Measurements from ENCODE around the gene MS4A3.

The MS4A3 gene

GRCh38 chr11:60077216-60077817 lies 20.9 kb downstream of the MS4A3 start:
- no peak for TF ChIP-seq TEAD4 (IDR thresholded peaks at IDR 0.05)
- TF ChIP-seq CREB1 (IDR thresholded peaks at IDR 0.05; ENCODE audit: low read depth): no peak
- no peak for TF ChIP-seq FOXM1 (IDR thresholded peaks at IDR 0.05; ENCODE audit: borderline replicate concordance, low read depth)
- TF ChIP-seq YY1 (IDR thresholded peaks at IDR 0.05; ENCODE audit: low read depth): no peak
- TF ChIP-seq ZBTB7A (IDR thresholded peaks at IDR 0.05; ENCODE audit: low read depth): no peak
- no peak for TF ChIP-seq CEBPB (IDR thresholded peaks at IDR 0.05)
- TF ChIP-seq MAX (IDR thresholded peaks at IDR 0.05): no peak
- no peak for TF ChIP-seq TCF12 (IDR thresholded peaks at IDR 0.05; ENCODE audit: low read depth)
- no peak for TF ChIP-seq RAD21 (IDR thresholded peaks at IDR 0.05; ENCODE audit: low read depth)
- TF ChIP-seq REST (IDR thresholded peaks at IDR 0.05; ENCODE audit: low read depth): no peak
- no peak for TF ChIP-seq TAF1 (IDR thresholded peaks at IDR 0.05; ENCODE audit: low read depth)
- TF ChIP-seq USF1 (IDR thresholded peaks at IDR 0.05): no peak
- TF ChIP-seq NFIC (IDR thresholded peaks at IDR 0.05): no peak
- TF ChIP-seq EP300 (IDR thresholded peaks at IDR 0.05; ENCODE audit: borderline replicate concordance): no peak
- TF ChIP-seq EGR1 (IDR thresholded peaks at IDR 0.05): no peak

- TF ChIP-seq USF1 (IDR thresholded peaks at IDR 0.05) (no peak), RAD21 (IDR thresholded peaks at IDR 0.05; ENCODE audit: low read depth) (no peak), CREB1 (IDR thresholded peaks at IDR 0.05; ENCODE audit: low read depth) (no peak), FOXM1 (IDR thresholded peaks at IDR 0.05; ENCODE audit: borderline replicate concordance, low read depth) (no peak), TAF1 (IDR thresholded peaks at IDR 0.05; ENCODE audit: low read depth) (no peak), ZBTB7A (IDR thresholded peaks at IDR 0.05; ENCODE audit: low read depth) (no peak), TCF12 (IDR thresholded peaks at IDR 0.05; ENCODE audit: low read depth) (no peak), CEBPB (IDR thresholded peaks at IDR 0.05) (no peak), MAX (IDR thresholded peaks at IDR 0.05) (no peak), EGR1 (IDR thresholded peaks at IDR 0.05) (no peak), REST (IDR thresholded peaks at IDR 0.05; ENCODE audit: low read depth) (no peak), TEAD4 (IDR thresholded peaks at IDR 0.05) (no peak)
These were observed 21.5 kb downstream of the MS4A3 start for GRCh38 chr11:60077981-60078380.

- TF ChIP-seq USF1 (IDR thresholded peaks at IDR 0.05) (no peak), TAF1 (IDR thresholded peaks at IDR 0.05; ENCODE audit: low read depth) (no peak), ZBTB7A (IDR thresholded peaks at IDR 0.05; ENCODE audit: low read depth) (no peak), CEBPB (IDR thresholded peaks at IDR 0.05) (no peak), CREB1 (IDR thresholded peaks at IDR 0.05; ENCODE audit: low read depth) (no peak), TEAD4 (IDR thresholded peaks at IDR 0.05) (no peak), FOXM1 (IDR thresholded peaks at IDR 0.05; ENCODE audit: borderline replicate concordance, low read depth) (no peak), NFIC (IDR thresholded peaks at IDR 0.05) (no peak), YY1 (IDR thresholded peaks at IDR 0.05; ENCODE audit: low read depth) (no peak), REST (IDR thresholded peaks at IDR 0.05; ENCODE audit: low read depth) (no peak), RAD21 (IDR thresholded peaks at IDR 0.05; ENCODE audit: low read depth) (no peak), TCF12 (IDR thresholded peaks at IDR 0.05; ENCODE audit: low read depth) (no peak), EGR1 (IDR thresholded peaks at IDR 0.05) (no peak), MAX (IDR thresholded peaks at IDR 0.05) (no peak), EP300 (IDR thresholded peaks at IDR 0.05; ENCODE audit: borderline replicate concordance) (no peak)
These were observed 22.3 kb downstream of the MS4A3 start for GRCh38 chr11:60078745-60079144.
